ENCODE data around the gene ATP2C1.

GRCh38 chr3:130918328-130918727, 24.4 kb downstream of the ATP2C1 start:
- TF ChIP-seq TCF7L2 (IDR thresholded peaks at IDR 0.05; ENCODE audit: low read depth, low read length), result no peak
- TF ChIP-seq GMEB1 (CRISPR knock-in tag; IDR thresholded peaks at IDR 0.05), result no peak
